Activated gamma-delta T cell (primary cell): ENCODE data around the gene TUBG2.

ENCODE experiments used
- DNase-seq: peaks from one replicate; lab custom pipeline; 2025; lab: John Stamatoyannopoulos, UW

TUBG2 gene

GRCh38 chr17:42677012-42677857, 18.2 kb downstream of the TUBG2 start:
- peak; percentile 88 for DNase-seq

- peak; percentile 58 for DNase-seq
Measured at GRCh38 chr17:42677921-42678781, 19.1 kb downstream of the TUBG2 start.

- DNase-seq, result no peak
Measured at GRCh38 chr17:42678951-42679491, 19.9 kb downstream of the TUBG2 start.

- DNase-seq, result peak; percentile 41
Measured at GRCh38 chr17:42679492-42680330, 20.6 kb downstream of the TUBG2 start.

- no peak for DNase-seq
Measured at GRCh38 chr17:42680331-42680808, 21.3 kb downstream of the TUBG2 start.

- DNase-seq, result no peak
Measured at GRCh38 chr17:42681976-42682721, 23.1 kb downstream of the TUBG2 start, which contains the start of gene CNTNAP1. Gene CNTNAP1 (plus strand): TSS chr17:42682531. CDS start chr17:42682830, 299 bp downstream.

- DNase-seq, result no peak
Measured at GRCh38 chr17:42682722-42683403, 23.8 kb downstream of the TUBG2 start.

- no peak for DNase-seq
Measured at GRCh38 chr17:42683407-42684034, 24.4 kb downstream of the TUBG2 start.

- DNase-seq, result no peak
Measured at GRCh38 chr17:42684929-42685556, 26.0 kb downstream of the TUBG2 start.

GRCh38 chr17:42685831-42686230, 26.7 kb downstream of the TUBG2 start:
- DNase-seq, result no peak

GRCh38 chr17:42686520-42687128, 27.5 kb downstream of the TUBG2 start:
- DNase-seq, result no peak

GRCh38 chr17:42687707-42688320, 28.7 kb downstream of the TUBG2 start:
- DNase-seq, result no peak

GRCh38 chr17:42690596-42690995, 31.5 kb downstream of the TUBG2 start:
- no peak for DNase-seq

- DNase-seq, result no peak
Measured at GRCh38 chr17:42691021-42691545, 32.0 kb downstream of the TUBG2 start.

- DNase-seq, result no peak
Measured at GRCh38 chr17:42692489-42692888, 33.4 kb downstream of the TUBG2 start.

- DNase-seq, result no peak
Measured at GRCh38 chr17:42694524-42694923, 35.4 kb downstream of the TUBG2 start.

GRCh38 chr17:42695500-42695899, 36.4 kb downstream of the TUBG2 start:
- no peak for DNase-seq
